Glomerular endothelial cell (primary cell): ENCODE results near the gene IFNK. TPM values are rescaled to one million over a fixed set of nuclear protein-coding genes. Genes with fewer than 3 reads are reported as not detected.

Source experiments
- DNase-seq: peaks from one replicate; pipeline ENCODE4 v3.0.0-alpha.2; 2011; ENCODE audit warnings: low read depth, low spot score; ENCODE audit errors: extremely low read depth
- total RNA-seq: library from RNA; depleted of rRNA; stranded (reverse); fragments of >200 nt; gene quantifications from 2 replicates; pipeline ENCODE4 v1.2.3, GENCODE V29; 2015

Gene IFNK
- total RNA-seq, 1 donor from 2014 or later, result not detected

DNA sequence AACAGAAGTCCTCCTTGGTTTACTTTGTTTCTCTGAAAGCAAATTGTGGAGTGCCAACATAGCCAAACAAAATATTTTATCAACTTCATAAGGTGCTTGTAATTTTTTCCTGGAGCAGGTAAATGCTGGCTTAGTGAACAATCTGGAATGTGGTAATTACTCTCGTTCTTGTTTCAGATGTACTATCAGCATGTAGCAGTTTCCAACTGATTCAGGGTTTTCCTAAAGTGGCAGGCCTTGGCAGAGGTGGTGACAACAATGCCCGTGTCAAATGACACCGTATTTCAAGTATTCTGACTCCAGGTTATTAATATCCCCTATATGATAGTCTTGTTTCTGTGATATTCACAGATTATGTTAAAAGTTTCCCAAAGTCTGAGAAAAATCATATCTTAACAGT, 48.0 kb downstream of the IFNK start:
- DNase-seq, result no peak

DNA sequence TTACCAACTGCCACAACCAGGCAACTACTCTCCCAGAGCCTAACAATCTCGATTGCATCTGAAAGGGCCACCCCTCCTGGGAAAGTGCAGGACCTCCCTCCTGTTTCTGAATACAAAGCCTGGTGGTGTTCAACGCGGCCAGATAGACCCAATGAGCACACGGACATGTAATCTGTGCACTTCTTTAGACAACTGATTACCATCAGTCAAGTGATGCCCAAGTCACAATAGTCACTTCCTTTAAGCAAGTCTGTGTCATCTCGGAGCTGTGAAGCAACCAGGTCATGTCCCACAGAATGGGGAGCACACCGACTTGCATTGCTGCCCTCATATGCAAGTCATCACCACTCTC, 48.5 kb downstream of the IFNK start:
- DNase-seq, result no peak

DNA sequence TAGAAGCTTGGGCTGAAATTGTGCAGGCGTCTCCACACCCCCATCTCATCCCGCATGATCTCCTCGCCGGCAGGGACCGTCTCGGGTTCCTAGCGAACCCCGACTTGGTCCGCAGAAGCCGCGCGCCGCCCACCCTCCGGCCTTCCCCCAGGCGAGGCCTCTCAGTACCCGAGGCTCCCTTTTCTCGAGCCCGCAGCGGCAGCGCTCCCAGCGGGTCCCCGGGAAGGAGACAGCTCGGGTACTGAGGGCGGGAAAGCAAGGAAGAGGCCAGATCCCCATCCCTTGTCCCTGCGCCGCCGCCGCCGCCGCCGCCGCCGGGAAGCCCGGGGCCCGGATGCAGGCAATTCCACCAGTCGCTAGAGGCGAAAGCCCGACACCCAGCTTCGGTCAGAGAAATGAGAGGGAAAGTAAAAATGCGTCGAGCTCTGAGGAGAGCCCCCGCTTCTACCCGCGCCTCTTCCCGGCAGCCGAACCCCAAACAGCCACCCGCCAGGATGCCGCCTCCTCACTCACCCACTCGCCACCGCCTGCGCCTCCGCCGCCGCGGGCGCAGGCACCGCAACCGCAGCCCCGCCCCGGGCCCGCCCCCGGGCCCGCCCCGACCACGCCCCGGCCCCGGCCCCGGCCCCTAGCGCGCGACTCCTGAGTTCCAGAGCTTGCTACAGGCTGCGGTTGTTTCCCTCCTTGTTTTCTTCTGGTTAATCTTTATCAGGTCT, 49.0 kb downstream of the IFNK start, which contains the start of gene C9orf72:
Gene C9orf72, minus strand, starts transcription at position 564 of the 716 bp plus-strand sequence. CDS start 6,361 bp downstream, outside the sequence.
- no peak for DNase-seq

DNA sequence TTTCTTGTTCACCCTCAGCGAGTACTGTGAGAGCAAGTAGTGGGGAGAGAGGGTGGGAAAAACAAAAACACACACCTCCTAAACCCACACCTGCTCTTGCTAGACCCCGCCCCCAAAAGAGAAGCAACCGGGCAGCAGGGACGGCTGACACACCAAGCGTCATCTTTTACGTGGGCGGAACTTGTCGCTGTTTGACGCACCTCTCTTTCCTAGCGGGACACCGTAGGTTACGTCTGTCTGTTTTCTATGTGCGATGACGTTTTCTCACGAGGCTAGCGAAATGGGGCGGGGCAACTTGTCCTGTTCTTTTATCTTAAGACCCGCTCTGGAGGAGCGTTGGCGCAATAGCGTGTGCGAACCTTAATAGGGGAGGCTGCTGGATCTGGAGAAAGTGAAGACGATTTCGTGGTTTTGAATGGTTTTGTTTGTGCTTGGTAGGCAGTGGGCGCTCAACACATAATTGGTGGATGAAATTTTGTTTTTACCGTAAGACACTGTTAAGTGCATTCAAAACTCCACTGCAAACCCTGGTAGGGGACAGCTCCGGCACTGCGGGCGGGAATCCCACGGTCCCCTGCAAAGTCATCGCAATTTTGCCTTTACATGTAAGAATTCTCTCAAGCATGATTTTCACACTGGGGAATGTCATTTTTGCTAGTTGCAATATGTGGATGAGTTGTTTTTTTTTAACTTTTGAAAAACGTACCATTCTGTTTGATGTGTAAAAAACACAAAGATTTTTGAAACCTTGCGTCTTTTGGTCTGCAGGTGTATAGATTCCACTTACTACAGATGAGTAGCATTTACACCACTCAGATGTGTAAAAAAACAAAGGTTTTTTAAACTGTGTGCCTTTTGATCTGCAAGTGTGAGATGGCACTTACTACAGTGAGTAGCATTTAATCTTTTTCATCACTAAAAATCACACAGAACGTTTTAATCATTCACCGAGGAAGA, 49.8 kb downstream of the IFNK start:
- DNase-seq, result peak; percentile 100

Other genes with a start within 250 kb of the IFNK start
- gene EQTN, start 227.1 kb upstream of the IFNK start, total RNA-seq, result not detected in 2 replicates
- 0.05 and 0.47 TPM in 2 replicates for gene MOB3B, start 5.5 kb downstream of the IFNK start, total RNA-seq
- 4.4 and 6.5 TPM in 2 replicates for gene C9orf72, start 49.2 kb downstream of the IFNK start, total RNA-seq